Tibial nerve (tissue), 4 donors: ENCODE measurements around the gene CTU2. TPM values are rescaled to one million over a fixed set of nuclear protein-coding genes. Genes with fewer than 3 reads are reported as not detected.

Experiments used
- DNase-seq, 2 donors: peaks; one replicate each; pipeline ENCODE4 v3.0.0-alpha.2; 2019; ENCODE audit warnings: low spot score in 2 of 2
- H3K27ac ChIP-seq, 4 donors: fragments of 200-600 bp; sonication (generic) in 3 of 4; one replicate each; pipeline ENCODE4 v1.5.1; 2017 to 2019; ENCODE audit warnings: mild to moderate bottlenecking in 1 of 4
- H3K27me3 ChIP-seq, 2 donors: fragments of 200-600 bp; sonication (generic) in 1 of 2; one replicate each; pipeline versions ENCODE4 v1.5.1 to v1.6.0; 2017 to 2019
- H3K36me3 ChIP-seq, 3 donors: fragments of 200-600 bp; sonication (generic); one replicate each; pipeline ENCODE4 v1.5.1; 2018 to 2019
- H3K4me1 ChIP-seq, 4 donors: fragments of 200-600 bp; sonication (generic) in 3 of 4; one replicate each; pipeline ENCODE4 v1.5.1; 2017 to 2019
- H3K4me3 ChIP-seq, 4 donors: fragments of 200-600 bp; sonication (generic) in 3 of 4; one replicate each; pipeline ENCODE4 v1.5.1; 2017 to 2019; ENCODE audit warnings: mild to moderate bottlenecking in 1 of 4, moderate library complexity in 1 of 4
- H3K9me3 ChIP-seq, 4 donors: fragments of 200-600 bp; sonication (generic) in 3 of 4; one replicate each; pipeline ENCODE4 v1.5.1; 2017 to 2019
- EP300 ChIP-seq, 2 donors: sonication (generic); formaldehyde crosslinking; IDR thresholded peaks; one replicate each; pipeline ENCODE4 v1.6.1; 2017; ENCODE audit warnings: antibody characterized with exemption in 2 of 2, mild to moderate bottlenecking in 1 of 2
- POLR2A ChIP-seq, 2 donors: fragments of 450-650 bp; IDR thresholded peaks; one replicate each; pipeline ENCODE4 v1.6.1; 2017; ENCODE audit warnings: antibody characterized with exemption in 2 of 2, mild to moderate bottlenecking in 2 of 2, moderate library complexity in 2 of 2
- WGBS, 2 donors: methylation state at CpG; one replicate each; pipeline ENCODE4 v1.1.5; 2018; 5-methylcytosine and 5-hydroxymethylcytosine counted together
- total RNA-seq, 4 donors: library from RNA; depleted of rRNA; stranded (reverse); fragments of >200 nt; gene quantifications; one replicate each; pipeline ENCODE4 v1.1.0, GENCODE V29; 2016
- TF ChIP-seq, protein P1 (sequence below), 5 experiments: fragments of 200-600 bp in 3 of 5; fragments of 450-650 bp in 2 of 5; sonication (generic) in 3 of 5; IDR thresholded peaks; one replicate each; pipeline ENCODE4 v1.5.1; 2016 to 2019; ENCODE audit warnings: antibody characterized with exemption in 5 of 5, mild to moderate bottlenecking in 3 of 5, moderate library complexity in 2 of 5

Gene CTU2
- total RNA-seq, 4 donors from 2014 or later, result 12.3 to 22.5 (median 12.5) TPM

DNA sequence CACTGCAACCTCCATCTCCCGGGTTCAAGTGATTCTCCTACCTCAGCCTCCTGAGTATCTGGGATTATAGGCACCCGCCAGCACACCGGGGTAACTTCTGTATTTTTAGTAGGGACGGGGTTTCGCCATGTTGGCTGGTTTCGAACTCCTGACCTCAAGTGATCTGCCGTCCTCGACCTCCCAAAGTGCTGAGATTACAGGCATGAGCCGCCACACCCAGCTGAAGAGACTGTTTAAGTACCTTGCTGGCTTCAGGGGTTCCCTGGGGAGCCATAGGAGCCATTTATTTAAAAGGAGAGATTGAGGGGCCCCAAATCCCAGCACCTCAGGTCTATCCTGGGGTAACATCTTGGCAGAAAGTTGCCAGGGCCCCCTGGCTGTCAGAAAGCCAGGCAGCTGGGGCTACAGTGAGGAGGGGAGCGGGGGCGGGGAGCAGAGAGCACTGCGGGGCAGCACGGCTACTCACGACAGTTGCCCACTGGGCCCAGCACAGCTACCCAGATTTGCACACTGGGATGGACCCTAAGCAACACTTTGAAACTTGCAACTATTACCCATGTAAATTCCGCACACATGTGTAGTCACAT, 21.6 kb upstream of the CTU2 start:
- peaks cover 0 to 38% (median 24%) of the 10 kb centered on the region in 4 donors for H3K4me1 ChIP-seq
- TF ChIP-seq, protein P1, sequence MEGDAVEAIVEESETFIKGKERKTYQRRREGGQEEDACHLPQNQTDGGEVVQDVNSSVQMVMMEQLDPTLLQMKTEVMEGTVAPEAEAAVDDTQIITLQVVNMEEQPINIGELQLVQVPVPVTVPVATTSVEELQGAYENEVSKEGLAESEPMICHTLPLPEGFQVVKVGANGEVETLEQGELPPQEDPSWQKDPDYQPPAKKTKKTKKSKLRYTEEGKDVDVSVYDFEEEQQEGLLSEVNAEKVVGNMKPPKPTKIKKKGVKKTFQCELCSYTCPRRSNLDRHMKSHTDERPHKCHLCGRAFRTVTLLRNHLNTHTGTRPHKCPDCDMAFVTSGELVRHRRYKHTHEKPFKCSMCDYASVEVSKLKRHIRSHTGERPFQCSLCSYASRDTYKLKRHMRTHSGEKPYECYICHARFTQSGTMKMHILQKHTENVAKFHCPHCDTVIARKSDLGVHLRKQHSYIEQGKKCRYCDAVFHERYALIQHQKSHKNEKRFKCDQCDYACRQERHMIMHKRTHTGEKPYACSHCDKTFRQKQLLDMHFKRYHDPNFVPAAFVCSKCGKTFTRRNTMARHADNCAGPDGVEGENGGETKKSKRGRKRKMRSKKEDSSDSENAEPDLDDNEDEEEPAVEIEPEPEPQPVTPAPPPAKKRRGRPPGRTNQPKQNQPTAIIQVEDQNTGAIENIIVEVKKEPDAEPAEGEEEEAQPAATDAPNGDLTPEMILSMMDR (IDR thresholded peaks at IDR 0.05), result no peak
- TF ChIP-seq EP300 (IDR thresholded peaks at IDR 0.05) (no peak), POLR2A (IDR thresholded peaks at IDR 0.05) (no peak)
- H3K27me3 ChIP-seq, result peaks cover 0 to 82% of the 10 kb centered on the region in 2 donors
- DNase-seq, result no peak
- H3K9me3 ChIP-seq, result no peaks in the 10 kb centered on the region
- 65 to 66% methylated on average over 15 of the region's 15 CpGs for WGBS, 2 donors
- no peaks in the 10 kb centered on the region for H3K36me3 ChIP-seq
- H3K27ac ChIP-seq, result no peak overlapping the region
- peak overlapping the region in 1 of 4 donors; percentile 70 for H3K4me3 ChIP-seq

DNA sequence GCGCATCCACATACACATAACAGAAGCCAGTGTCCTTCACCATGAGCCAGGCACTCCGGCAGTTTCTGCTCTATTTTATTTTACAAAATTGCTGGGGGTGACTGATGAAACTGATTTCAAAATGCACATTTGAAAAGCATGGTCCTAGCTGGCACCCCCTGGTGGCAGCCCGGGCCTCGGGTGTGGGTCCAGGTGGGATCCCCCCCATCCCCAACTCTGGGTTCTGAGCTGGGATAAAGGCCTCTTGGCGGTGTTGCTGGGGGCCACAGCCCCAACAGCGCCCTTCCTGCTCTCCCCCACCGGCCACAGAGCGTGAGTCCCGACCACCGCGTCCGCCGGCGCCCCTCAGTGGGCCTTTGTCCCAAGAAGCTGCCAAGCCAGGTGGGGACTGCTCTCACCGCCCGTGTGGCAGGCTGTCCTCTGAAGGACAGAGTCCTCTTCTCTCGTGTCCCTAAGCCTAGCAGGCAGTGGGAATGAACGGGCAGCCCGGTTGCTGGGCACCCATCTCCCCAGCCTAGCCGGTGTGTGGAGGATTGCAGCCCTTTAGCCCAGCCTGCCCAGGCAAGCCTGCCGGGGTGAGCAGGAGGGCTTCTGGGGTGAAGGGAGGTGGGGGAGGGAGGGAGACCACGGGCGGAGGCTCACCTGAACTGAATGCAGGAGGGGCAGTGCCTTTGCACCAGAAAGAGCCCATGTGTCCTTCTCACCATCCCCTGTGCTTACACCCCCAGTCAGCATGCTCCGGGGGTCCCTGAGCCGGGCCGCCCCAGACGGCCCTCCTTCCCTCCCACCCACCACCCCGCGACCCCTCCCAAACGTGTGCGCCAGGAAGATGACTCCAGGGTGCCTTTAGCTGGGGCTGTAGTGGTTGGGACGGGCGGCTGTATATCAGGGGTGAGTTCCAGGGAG, 20.9 kb upstream of the CTU2 start:
- peak overlapping the region; percentile 29 to 70 (median 48) for H3K4me3 ChIP-seq
- no peak for DNase-seq
- peak overlapping the region; percentile 20 to 78 (median 66) for H3K27ac ChIP-seq
- TF ChIP-seq POLR2A (IDR thresholded peaks at IDR 0.05), result no peak
- TF ChIP-seq, protein P1 (IDR thresholded peaks at IDR 0.05), result peak; percentile 36 to 67 (median 47)
- H3K9me3 ChIP-seq, result no peaks in the 10 kb centered on the region
- no peaks in the 10 kb centered on the region for H3K36me3 ChIP-seq
- H3K4me1 ChIP-seq, result peaks cover 0 to 38% (median 24%) of the 10 kb centered on the region in 4 donors
- peaks cover 0 to 89% of the 10 kb centered on the region in 2 donors for H3K27me3 ChIP-seq
- 3 to 7% methylated on average over 26 to 28 of the region's 33 CpGs for WGBS, 2 donors

DNA sequence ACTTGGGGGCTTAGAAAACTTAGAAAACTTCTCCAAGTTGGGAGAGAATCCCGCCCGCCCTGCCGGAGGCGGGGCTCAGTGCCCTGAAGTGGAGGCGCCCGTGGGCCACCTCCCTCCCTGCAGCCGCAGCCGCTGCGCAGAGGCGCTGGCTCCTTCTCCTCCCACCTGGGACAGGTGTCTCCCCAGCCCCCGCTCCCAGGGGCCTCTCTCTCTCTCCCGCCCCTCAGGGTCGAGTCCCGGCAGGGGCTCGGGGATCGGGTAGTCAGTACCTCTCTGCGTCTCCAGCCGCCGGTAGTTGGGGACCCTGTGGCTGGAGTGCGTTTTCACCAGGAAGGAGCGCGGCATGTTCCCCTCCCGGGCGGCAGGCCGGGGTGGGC, 20.3 kb upstream of the CTU2 start:
- Histone ChIP-seq H3K27ac (peak overlapping the region; percentile 20 to 78 (median 66)), H3K4me1 (peaks cover 0 to 38% (median 23%) of the 10 kb centered on the region in 4 donors), H3K4me3 (peak overlapping the region; percentile 29 to 70 (median 48)), H3K36me3 (no peaks in the 10 kb centered on the region), H3K9me3 (no peaks in the 10 kb centered on the region), H3K27me3 (peaks cover 0 to 88% of the 10 kb centered on the region in 2 donors)
- DNase-seq, result no peak
- TF ChIP-seq POLR2A (IDR thresholded peaks at IDR 0.05), result no peak
- TF ChIP-seq, protein P1 (IDR thresholded peaks at IDR 0.05), result no peak
- TF ChIP-seq EP300 (IDR thresholded peaks at IDR 0.05), result no peak
- WGBS, 2 donors, result 0% methylated on average over 4 of the region's 25 CpGs; no CpG with 5 or more reads in 1 of the 2 donors

DNA sequence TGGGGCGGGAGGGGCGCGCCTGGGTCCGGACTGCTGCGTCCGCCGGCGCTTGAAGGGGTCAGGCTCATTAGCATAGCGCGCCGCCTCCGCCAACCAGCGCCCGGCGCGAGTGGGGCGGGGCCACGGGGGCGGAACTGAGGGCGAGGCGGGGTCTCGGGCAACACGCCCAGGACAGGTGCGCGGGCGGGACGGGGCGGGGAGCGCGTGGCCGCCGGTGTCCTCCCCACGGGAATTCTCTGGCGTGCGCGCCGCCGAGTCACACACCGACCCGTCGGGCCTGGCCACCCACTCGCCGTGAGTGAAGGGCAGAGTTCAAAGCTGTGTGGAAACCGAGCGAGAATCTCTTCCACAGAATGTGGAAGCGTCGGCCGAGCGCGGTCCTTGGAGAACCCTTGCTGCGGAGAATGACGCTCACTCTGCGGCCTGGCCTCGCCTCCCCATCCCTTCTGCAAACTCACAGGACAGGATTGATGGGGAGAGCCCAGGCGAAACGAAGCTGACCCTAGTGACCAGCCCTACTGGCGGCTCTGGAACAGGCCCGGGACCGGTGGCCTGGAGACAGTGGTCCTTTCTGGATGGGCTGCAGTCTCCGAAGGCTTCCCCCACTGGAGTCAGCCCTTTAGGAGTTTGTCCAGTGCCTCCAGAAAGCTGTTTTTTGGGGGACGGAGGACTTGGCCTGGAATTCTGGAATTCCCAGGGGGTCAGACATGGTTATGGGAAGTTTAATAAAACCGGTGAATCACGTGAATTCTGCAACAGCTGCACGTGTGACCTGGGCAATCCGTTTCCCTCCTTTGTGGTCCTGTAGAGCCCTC, 19.7 kb upstream of the CTU2 start, which contains the start of gene SNAI3:
Gene SNAI3, minus strand, starts transcription at position 69 of the 815 bp plus-strand sequence. CDS start 101 bp downstream, outside the sequence.
- 5 to 12% methylated on average over 11 to 40 of the region's 65 CpGs for WGBS, 2 donors
- H3K4me1 ChIP-seq, result peaks cover 0 to 32% (median 19%) of the 10 kb centered on the region in 4 donors
- peak within 1 kb of the TSS; percentile 20 to 78 (median 68) for H3K27ac ChIP-seq
- TF ChIP-seq, protein P1 (IDR thresholded peaks at IDR 0.05), result peak in 1 of 5 experiments; percentile 7
- peak in 1 of 2 donors; percentile 48 for TF ChIP-seq EP300 (IDR thresholded peaks at IDR 0.05)
- TF ChIP-seq POLR2A (IDR thresholded peaks at IDR 0.05), result peak in 1 of 2 donors; percentile 23
- DNase-seq, result peak; percentile 44 to 62
- peaks cover 0 to 87% of the 10 kb centered on the region in 2 donors for H3K27me3 ChIP-seq
- H3K9me3 ChIP-seq, result no peaks in the 10 kb centered on the region
- H3K4me3 ChIP-seq, result peak within 1 kb of the TSS; percentile 29 to 70 (median 48)
- no peaks in the 10 kb centered on the region for H3K36me3 ChIP-seq
